SK-N-SH treated with all-trans-retinoic acid at 6 μM for 48 hours (cell line): ENCODE measurements around the gene SLC13A3.

ENCODE experiments used
- ATAC-seq: fragments of 200-7000 bp; cut with Tn5 transposase; 3 replicates; pipeline ENCODE4 v1.9.1; 2020; ENCODE audit warnings: mild to moderate bottlenecking, moderate library complexity
- ARNTL ChIP-seq: fragments of 450-650 bp; formaldehyde crosslinking; IDR thresholded peaks from 2 replicates; pipeline ENCODE4 v1.5.0; 2020; ENCODE audit warnings: low read depth, mild to moderate bottlenecking, moderate library complexity, borderline replicate concordance
- BACH2 ChIP-seq: fragments of 250-450 bp; sonication (Bioruptor Pico); IDR thresholded peaks from 2 replicates; pipeline ENCODE4 v1.9.0; 2021; ENCODE audit warnings: mild to moderate bottlenecking, borderline replicate concordance
- CSDC2 ChIP-seq: fragments of 250-450 bp; sonication (Bioruptor Pico); IDR thresholded peaks from 2 replicates; pipeline ENCODE4 v1.5.0; 2020; ENCODE audit warnings: mild to moderate bottlenecking, moderate library complexity
- ESRRG ChIP-seq: fragments of 250-450 bp; sonication (Bioruptor Pico); IDR thresholded peaks from 2 replicates; pipeline ENCODE4 v1.6.1; 2021; ENCODE audit warnings: mild to moderate bottlenecking
- GLIS3 ChIP-seq: fragments of 250-450 bp; sonication (Bioruptor Pico); IDR thresholded peaks from 2 replicates; pipeline ENCODE4 v1.5.0; 2020; ENCODE audit warnings: mild to moderate bottlenecking, moderate library complexity
- OSR1 ChIP-seq: fragments of 250-450 bp; sonication (Bioruptor Pico); IDR thresholded peaks from 2 replicates; pipeline ENCODE4 v1.8.0; 2022; ENCODE audit warnings: moderate library complexity, mild to moderate bottlenecking, inconsistent platforms
- PPARA ChIP-seq: fragments of 250-450 bp; sonication (Bioruptor Pico); IDR thresholded peaks from 2 replicates; pipeline ENCODE4 v1.5.0; 2020; ENCODE audit warnings: mild to moderate bottlenecking, borderline replicate concordance
- RARB ChIP-seq: fragments of 250-450 bp; sonication (Bioruptor Pico); IDR thresholded peaks from 2 replicates; pipeline ENCODE4 v1.8.0; 2021; ENCODE audit warnings: mild to moderate bottlenecking, moderate library complexity
- TCF4 ChIP-seq: fragments of 250-450 bp; sonication (Bioruptor Pico); IDR thresholded peaks from 2 replicates; pipeline ENCODE4 v1.8.0; 2021; ENCODE audit warnings: mild to moderate bottlenecking, moderate library complexity, borderline replicate concordance
- TOX ChIP-seq: fragments of 250-450 bp; sonication (Bioruptor Pico); IDR thresholded peaks from 2 replicates; pipeline ENCODE4 v1.8.0; 2021; ENCODE audit warnings: mild to moderate bottlenecking, moderate library complexity, borderline replicate concordance
- ZC3H10 ChIP-seq: fragments of 250-450 bp; sonication (Bioruptor Pico); IDR thresholded peaks from 2 replicates; pipeline ENCODE4 v1.5.1; 2021; ENCODE audit warnings: mild to moderate bottlenecking, moderate library complexity
- ZFP3 ChIP-seq: fragments of 250-450 bp; sonication (Bioruptor Pico); IDR thresholded peaks from 2 replicates; pipeline ENCODE4 v1.5.0; 2020; ENCODE audit warnings: mild to moderate bottlenecking, moderate library complexity
- ZFP30 ChIP-seq: fragments of 450-650 bp; formaldehyde crosslinking; IDR thresholded peaks from 2 replicates; pipeline ENCODE4 v1.5.0; 2022; ENCODE audit warnings: mild to moderate bottlenecking, moderate library complexity
- ZNF70 ChIP-seq: fragments of 450-650 bp; formaldehyde crosslinking; IDR thresholded peaks from 2 replicates; pipeline ENCODE4 v1.5.0; 2020; ENCODE audit warnings: mild to moderate bottlenecking, moderate library complexity
- ZNF8 ChIP-seq: fragments of 450-650 bp; formaldehyde crosslinking; IDR thresholded peaks from 2 replicates; pipeline ENCODE4 v1.5.0; 2020; ENCODE audit warnings: mild to moderate bottlenecking, moderate library complexity
- TF ChIP-seq, protein P1 (sequence below): fragments of 250-450 bp; sonication (Bioruptor Pico); IDR thresholded peaks from 2 replicates; pipeline ENCODE4 v1.8.0; 2021; ENCODE audit warnings: low read depth, mild to moderate bottlenecking, moderate library complexity, borderline replicate concordance
- TF ChIP-seq, protein P2 (sequence below): fragments of 250-450 bp; sonication (Bioruptor Pico); IDR thresholded peaks from 2 replicates; pipeline ENCODE4 v1.5.1; 2021; ENCODE audit warnings: mild to moderate bottlenecking, moderate library complexity
- TF ChIP-seq, protein P3 (sequence below): fragments of 250-450 bp; sonication (Bioruptor Pico); IDR thresholded peaks from 2 replicates; pipeline ENCODE4 v1.5.1; 2020; ENCODE audit warnings: low read depth, mild to moderate bottlenecking, moderate library complexity

The SLC13A3 gene

DNA sequence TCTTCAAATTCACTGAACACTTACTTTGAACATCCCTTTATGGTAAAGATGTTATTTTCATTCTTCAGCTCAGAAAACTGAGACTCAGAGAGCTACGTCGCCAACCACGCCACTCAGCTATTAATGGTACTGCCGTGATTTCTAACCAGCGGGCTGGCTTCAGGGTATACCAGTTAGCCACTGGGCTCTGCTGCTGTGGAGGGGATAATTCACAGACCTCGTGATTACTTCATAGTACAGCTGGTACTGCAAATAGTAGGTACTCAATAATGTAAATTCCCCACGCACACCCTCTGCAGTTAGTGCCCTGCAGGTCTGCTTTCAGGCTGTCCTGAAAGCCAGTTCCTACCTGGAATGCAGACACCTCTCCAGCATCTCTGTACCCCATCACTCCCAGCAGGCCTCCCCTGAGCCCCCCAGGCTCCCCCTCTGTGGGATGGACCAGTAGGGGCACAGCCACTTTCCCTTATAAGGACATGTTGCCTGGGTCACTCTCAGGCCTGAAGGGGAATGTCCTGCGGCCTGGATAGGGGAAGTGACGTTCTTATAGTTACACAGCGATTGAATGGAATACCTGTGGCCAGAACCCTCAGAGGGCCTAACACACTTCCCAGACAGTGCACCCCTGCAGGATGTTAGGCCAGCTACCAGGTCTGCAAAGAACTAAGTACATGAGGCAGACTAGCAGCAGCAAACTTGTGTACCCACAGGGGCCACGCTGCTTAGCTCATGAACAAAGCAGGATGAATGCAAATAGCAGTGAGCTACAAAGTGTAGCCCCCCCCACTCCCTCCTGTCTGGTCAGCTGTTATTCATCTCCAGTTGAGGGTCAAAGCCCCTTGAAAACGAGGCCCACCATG lies 99.5 kb downstream of the SLC13A3 start:
- no peak for ATAC-seq
- TF ChIP-seq ZFP30 (CRISPR knock-in tag) (no peak), ZNF8 (CRISPR knock-in tag) (no peak), ZC3H10 (CRISPR knock-in tag) (no peak), OSR1 (no peak), ZNF70 (CRISPR knock-in tag) (no peak), GLIS3 (CRISPR knock-in tag) (no peak), ZFP3 (CRISPR knock-in tag) (no peak), TCF4 (CRISPR knock-in tag) (no peak)
- TF ChIP-seq, protein P1, sequence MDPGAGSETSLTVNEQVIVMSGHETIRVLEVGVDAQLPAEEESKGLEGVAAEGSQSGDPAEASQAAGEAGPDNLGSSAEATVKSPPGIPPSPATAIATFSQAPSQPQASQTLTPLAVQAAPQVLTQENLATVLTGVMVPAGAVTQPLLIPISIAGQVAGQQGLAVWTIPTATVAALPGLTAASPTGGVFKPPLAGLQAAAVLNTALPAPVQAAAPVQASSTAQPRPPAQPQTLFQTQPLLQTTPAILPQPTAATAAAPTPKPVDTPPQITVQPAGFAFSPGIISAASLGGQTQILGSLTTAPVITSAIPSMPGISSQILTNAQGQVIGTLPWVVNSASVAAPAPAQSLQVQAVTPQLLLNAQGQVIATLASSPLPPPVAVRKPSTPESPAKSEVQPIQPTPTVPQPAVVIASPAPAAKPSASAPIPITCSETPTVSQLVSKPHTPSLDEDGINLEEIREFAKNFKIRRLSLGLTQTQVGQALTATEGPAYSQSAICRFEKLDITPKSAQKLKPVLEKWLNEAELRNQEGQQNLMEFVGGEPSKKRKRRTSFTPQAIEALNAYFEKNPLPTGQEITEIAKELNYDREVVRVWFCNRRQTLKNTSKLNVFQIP (CRISPR knock-in tag), result no peak
- TF ChIP-seq, protein P2, sequence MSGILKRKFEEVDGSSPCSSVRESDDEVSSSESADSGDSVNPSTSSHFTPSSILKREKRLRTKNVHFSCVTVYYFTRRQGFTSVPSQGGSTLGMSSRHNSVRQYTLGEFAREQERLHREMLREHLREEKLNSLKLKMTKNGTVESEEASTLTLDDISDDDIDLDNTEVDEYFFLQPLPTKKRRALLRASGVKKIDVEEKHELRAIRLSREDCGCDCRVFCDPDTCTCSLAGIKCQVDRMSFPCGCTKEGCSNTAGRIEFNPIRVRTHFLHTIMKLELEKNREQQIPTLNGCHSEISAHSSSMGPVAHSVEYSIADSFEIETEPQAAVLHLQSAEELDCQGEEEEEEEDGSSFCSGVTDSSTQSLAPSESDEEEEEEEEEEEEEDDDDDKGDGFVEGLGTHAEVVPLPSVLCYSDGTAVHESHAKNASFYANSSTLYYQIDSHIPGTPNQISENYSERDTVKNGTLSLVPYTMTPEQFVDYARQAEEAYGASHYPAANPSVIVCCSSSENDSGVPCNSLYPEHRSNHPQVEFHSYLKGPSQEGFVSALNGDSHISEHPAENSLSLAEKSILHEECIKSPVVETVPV (CRISPR knock-in tag), result no peak

DNA sequence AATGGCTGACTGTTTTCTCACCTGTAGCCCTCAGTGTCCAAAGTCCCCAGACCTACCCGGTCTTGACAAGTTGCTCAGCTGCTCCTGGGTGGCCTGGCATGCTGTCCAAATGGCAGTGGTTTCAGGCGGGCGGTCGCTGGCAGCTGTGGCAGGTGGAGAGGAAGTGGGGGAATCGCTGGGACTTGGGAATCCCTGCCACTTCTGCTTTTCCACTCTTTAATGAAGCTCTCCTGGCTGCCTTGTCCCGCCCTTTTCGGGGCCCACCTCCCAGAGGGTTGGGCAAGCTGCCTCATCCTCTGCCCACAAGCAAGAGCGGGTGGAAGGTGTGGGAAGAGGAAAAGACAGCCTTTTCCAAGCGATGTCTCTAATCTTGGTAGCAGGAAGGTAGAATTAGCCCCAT lies 100.8 kb downstream of the SLC13A3 start, which contains the start of gene OCSTAMP:
Gene OCSTAMP (minus strand): TSS at position 194 of the 400 bp plus-strand sequence. CDS start 94 bp downstream, at position 100.
- no peak for ATAC-seq
- TF ChIP-seq ZFP3 (CRISPR knock-in tag), result no peak
- TF ChIP-seq, protein P2 (CRISPR knock-in tag), result no peak
- no peak for TF ChIP-seq TOX (CRISPR knock-in tag)
- no peak for TF ChIP-seq CSDC2 (CRISPR knock-in tag)
- TF ChIP-seq RARB, result no peak
- no peak for TF ChIP-seq ARNTL (CRISPR knock-in tag)
- TF ChIP-seq, protein P1 (CRISPR knock-in tag), result no peak
- no peak for TF ChIP-seq ESRRG
- TF ChIP-seq, protein P3, sequence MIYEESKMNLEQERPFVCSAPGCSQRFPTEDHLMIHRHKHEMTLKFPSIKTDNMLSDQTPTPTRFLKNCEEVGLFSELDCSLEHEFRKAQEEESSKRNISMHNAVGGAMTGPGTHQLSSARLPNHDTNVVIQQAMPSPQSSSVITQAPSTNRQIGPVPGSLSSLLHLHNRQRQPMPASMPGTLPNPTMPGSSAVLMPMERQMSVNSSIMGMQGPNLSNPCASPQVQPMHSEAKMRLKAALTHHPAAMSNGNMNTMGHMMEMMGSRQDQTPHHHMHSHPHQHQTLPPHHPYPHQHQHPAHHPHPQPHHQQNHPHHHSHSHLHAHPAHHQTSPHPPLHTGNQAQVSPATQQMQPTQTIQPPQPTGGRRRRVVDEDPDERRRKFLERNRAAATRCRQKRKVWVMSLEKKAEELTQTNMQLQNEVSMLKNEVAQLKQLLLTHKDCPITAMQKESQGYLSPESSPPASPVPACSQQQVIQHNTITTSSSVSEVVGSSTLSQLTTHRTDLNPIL (CRISPR knock-in tag), result no peak
- no peak for TF ChIP-seq PPARA (CRISPR knock-in tag)
- no peak for TF ChIP-seq BACH2 (CRISPR knock-in tag)
- no peak for TF ChIP-seq TCF4 (CRISPR knock-in tag)
- no peak for TF ChIP-seq ZC3H10 (CRISPR knock-in tag)
- TF ChIP-seq, all 23 proteins: peak for 0

DNA sequence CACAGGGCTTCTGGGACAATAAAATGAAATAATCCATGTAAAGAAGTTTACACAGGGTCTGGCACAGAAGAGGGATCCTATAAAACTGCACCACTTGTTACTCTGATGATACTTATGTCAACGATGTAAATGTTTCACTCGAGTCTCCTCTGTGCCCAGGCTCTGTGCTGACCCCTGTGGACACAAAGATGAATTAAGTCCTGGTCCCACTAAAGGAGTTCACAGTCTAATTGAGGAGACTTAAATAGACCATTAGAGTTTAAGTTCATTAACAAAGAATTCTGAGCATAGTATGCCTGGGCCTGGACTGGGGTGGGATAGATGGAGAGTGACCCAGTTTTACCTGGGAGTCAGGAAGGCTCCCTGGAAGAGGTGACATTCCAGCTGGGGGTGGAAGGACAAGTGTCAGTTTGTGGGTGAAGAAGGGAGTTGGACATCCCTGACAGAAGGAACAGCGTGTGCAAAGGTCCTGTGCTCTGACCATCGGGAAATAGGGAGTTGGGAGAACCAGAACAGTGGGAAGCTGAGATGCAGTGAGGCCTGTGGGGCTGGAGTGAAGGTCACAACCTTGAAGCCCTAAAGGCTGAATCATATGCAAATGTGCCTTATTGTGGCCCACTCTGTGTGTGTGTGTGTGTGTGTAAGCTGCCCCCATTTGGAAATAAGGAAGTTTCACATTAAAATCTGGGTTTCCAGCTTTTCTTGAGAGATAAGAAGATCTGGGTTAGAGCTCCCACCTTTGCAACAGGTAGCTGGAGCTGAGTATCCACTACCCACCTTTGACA lies 101.9 kb downstream of the SLC13A3 start:
- TF ChIP-seq, protein P2 (CRISPR knock-in tag), result no peak
- TF ChIP-seq, protein P3 (CRISPR knock-in tag), result no peak
- TF ChIP-seq BACH2 (CRISPR knock-in tag) (no peak), ESRRG (no peak), RARB (no peak), GLIS3 (CRISPR knock-in tag) (no peak), ZFP30 (CRISPR knock-in tag) (no peak), OSR1 (no peak)
- TF ChIP-seq, all 23 proteins: peak for 0
- ATAC-seq, result no peak
